ENCODE data around the gene SLC6A6.

Gene SLC6A6

GRCh38 chr3:14503706-14504065 lies 101.3 kb downstream of the SLC6A6 start:
- H3K27me3 ChIP-seq (ENCODE audit: low read length), result no peaks in the 10 kb centered on the region
- H3K4me3 ChIP-seq (ENCODE audit: insufficient read depth, low read length, poor library complexity, severe bottlenecking), result no peak overlapping the region
- no peaks in the 10 kb centered on the region for H4K20me1 ChIP-seq (ENCODE audit: low read depth, low read length)
- no peak overlapping the region for H3K4me2 ChIP-seq (ENCODE audit: low read depth, low read length, poor library complexity, severe bottlenecking)
- H3K9me2 ChIP-seq (replicated peaks; ENCODE audit: insufficient read depth, low read length), result no peaks in the 10 kb centered on the region
- H3F3A ChIP-seq (ENCODE audit: insufficient read depth), result no peaks in the 10 kb centered on the region
- no peak overlapping the region for H2AFZ ChIP-seq (ENCODE audit: low read depth, low read length, severe bottlenecking)
- no peak overlapping the region for H3K9ac ChIP-seq (ENCODE audit: low read length)
- H3K27ac ChIP-seq (ENCODE audit: low read depth, low read length), result no peak overlapping the region
- TF ChIP-seq EZH2phosphoT487 (conservative IDR thresholded peaks at IDR 0.05; ENCODE audit: low read length) (no peak), CTCF (IDR thresholded peaks at IDR 0.05; ENCODE audit: insufficient read depth, low read length, poor library complexity, severe bottlenecking) (no peak)
- no peaks in the 10 kb centered on the region for H3K79me2 ChIP-seq (ENCODE audit: insufficient read depth, low read length)
- H3K36me3 ChIP-seq (ENCODE audit: low read length), result no peaks in the 10 kb centered on the region
- no peaks in the 10 kb centered on the region for H3K9me3 ChIP-seq (ENCODE audit: insufficient read depth, low read length)

GRCh38 chr3:14505001-14505802 lies 102.8 kb downstream of the SLC6A6 start:
- Histone ChIP-seq H3F3A (ENCODE audit: insufficient read depth) (no peaks in the 10 kb centered on the region), H3K4me3 (ENCODE audit: insufficient read depth, low read length, poor library complexity, severe bottlenecking) (no peak overlapping the region), H3K27ac (ENCODE audit: low read depth, low read length) (no peak overlapping the region), H2AFZ (ENCODE audit: low read depth, low read length, severe bottlenecking) (no peak overlapping the region), H3K9ac (ENCODE audit: low read length) (no peak overlapping the region), H3K36me3 (ENCODE audit: low read length) (no peaks in the 10 kb centered on the region), H4K20me1 (ENCODE audit: low read depth, low read length) (no peaks in the 10 kb centered on the region), H3K9me3 (ENCODE audit: insufficient read depth, low read length) (no peaks in the 10 kb centered on the region), H3K9me2 (replicated peaks; ENCODE audit: insufficient read depth, low read length) (no peaks in the 10 kb centered on the region), H3K27me3 (ENCODE audit: low read length) (no peaks in the 10 kb centered on the region), H3K4me2 (ENCODE audit: low read depth, low read length, poor library complexity, severe bottlenecking) (no peak overlapping the region), H3K79me2 (ENCODE audit: insufficient read depth, low read length) (no peaks in the 10 kb centered on the region)
- TF ChIP-seq EZH2phosphoT487 (conservative IDR thresholded peaks at IDR 0.05; ENCODE audit: low read length) (no peak), CTCF (IDR thresholded peaks at IDR 0.05; ENCODE audit: insufficient read depth, low read length, poor library complexity, severe bottlenecking) (no peak)

DNA sequence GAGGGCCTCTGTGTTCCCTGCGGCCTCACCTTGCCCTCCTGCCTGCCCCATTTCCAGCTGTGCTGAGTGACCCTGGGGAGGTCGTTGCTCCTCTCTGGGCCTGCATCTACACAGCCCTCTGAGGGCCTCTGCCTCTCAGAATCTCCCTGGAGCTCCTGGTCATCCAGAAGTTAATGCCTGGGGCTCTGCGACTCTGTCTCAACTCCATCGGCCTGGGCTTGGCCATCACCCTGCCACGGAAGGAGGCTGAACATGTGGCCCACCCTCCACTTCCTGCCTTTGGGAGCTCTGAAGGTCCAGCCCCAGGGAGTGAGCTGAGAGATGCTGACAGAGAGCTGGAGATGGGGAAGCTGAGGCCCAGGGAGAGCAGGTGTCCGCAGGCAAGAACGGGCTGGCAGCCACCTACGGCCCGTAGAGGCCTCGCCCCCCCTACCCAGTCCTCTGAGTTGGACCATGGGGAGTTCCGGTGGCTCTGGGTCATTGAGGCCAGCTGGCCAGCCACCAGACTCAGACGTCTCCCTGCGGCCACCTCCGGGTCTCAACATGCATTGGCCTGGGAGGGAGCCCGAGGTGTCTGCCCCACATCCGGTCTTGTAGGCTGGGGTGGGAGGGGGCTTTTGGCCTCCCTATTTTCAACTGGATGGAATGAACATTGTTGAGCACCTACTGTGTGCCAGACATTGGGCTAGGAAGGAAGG lies 103.5 kb downstream of the SLC6A6 start:
- Histone ChIP-seq H3K4me3 (ENCODE audit: insufficient read depth, low read length, poor library complexity, severe bottlenecking) (no peak overlapping the region), H3K36me3 (ENCODE audit: low read length) (no peaks in the 10 kb centered on the region), H3F3A (ENCODE audit: insufficient read depth) (no peaks in the 10 kb centered on the region), H3K27ac (ENCODE audit: low read depth, low read length) (no peak overlapping the region), H3K9me3 (ENCODE audit: insufficient read depth, low read length) (no peaks in the 10 kb centered on the region), H3K4me2 (ENCODE audit: low read depth, low read length, poor library complexity, severe bottlenecking) (no peak overlapping the region), H2AFZ (ENCODE audit: low read depth, low read length, severe bottlenecking) (no peak overlapping the region), H4K20me1 (ENCODE audit: low read depth, low read length) (no peaks in the 10 kb centered on the region), H3K79me2 (ENCODE audit: insufficient read depth, low read length) (no peaks in the 10 kb centered on the region), H3K9me2 (replicated peaks; ENCODE audit: insufficient read depth, low read length) (no peaks in the 10 kb centered on the region), H3K9ac (ENCODE audit: low read length) (no peak overlapping the region), H3K27me3 (ENCODE audit: low read length) (no peaks in the 10 kb centered on the region)
- no peak for TF ChIP-seq EZH2phosphoT487 (conservative IDR thresholded peaks at IDR 0.05; ENCODE audit: low read length)
- TF ChIP-seq CTCF (IDR thresholded peaks at IDR 0.05; ENCODE audit: insufficient read depth, low read length, poor library complexity, severe bottlenecking), result no peak

Data from SU-DHL-6 (cell line).